Astrocyte (in vitro differentiated cells and primary cell): Measurements from ENCODE around the gene CNTNAP1. TPM values are rescaled to one million over a fixed set of nuclear protein-coding genes. Genes with fewer than 3 reads are reported as not detected.
"Not testable (repeated sequence)": the region's sequence is repeated elsewhere in the genome, so short reads cannot be mapped to it uniquely, and the experiment has no call there.

Source experiments
- DNase-seq: peaks from one replicate; pipeline ENCODE4 v3.0.0-alpha.2; 2010; ENCODE audit warnings: low read depth
- FAIRE-seq: peaks from 2 replicates; lab custom pipeline; 2011; peaks lifted over from hg19 to GRCh38; lab: Jason Lieb, UNC
- H2AFZ ChIP-seq: 2 replicates; pipeline ENCODE4 v1.6.0; 2012; ENCODE audit warnings: low read depth, low read length, inconsistent platforms
- H3K27ac ChIP-seq: 2 replicates; pipeline ENCODE4 v1.5.1; 2011; ENCODE audit warnings: low read depth, low read length, inconsistent platforms
- H3K27me3 ChIP-seq: 2 replicates; pipeline ENCODE4 v1.6.0; 2011; ENCODE audit warnings: low read length, inconsistent platforms; ENCODE audit not compliant: insufficient read depth
- H3K36me3 ChIP-seq: 2 replicates; pipeline ENCODE4 v1.5.1; 2011; ENCODE audit warnings: low read length, inconsistent platforms; ENCODE audit not compliant: insufficient read depth
- H3K4me1 ChIP-seq: 2 replicates; pipeline ENCODE4 v1.5.1; 2011; ENCODE audit warnings: low read length, inconsistent platforms; ENCODE audit not compliant: insufficient read depth
- H3K4me2 ChIP-seq: 2 replicates; pipeline ENCODE4 v1.6.0; 2012; ENCODE audit warnings: low read length, inconsistent platforms
- H3K4me3 ChIP-seq: 2 replicates; pipeline ENCODE4 v1.5.1; 2011; ENCODE audit warnings: low read depth, mild to moderate bottlenecking, low read length, inconsistent platforms; ENCODE audit not compliant: insufficient read depth
- H3K79me2 ChIP-seq: 2 replicates; pipeline ENCODE4 v1.6.0; 2012; ENCODE audit warnings: mild to moderate bottlenecking, low read length, inconsistent platforms; ENCODE audit not compliant: insufficient read depth
- H3K9ac ChIP-seq: 2 replicates; pipeline ENCODE4 v1.6.0; 2012; ENCODE audit warnings: mild to moderate bottlenecking, low read length, inconsistent platforms
- H3K9me3 ChIP-seq: 2 replicates; pipeline ENCODE4 v1.5.1; 2012; ENCODE audit warnings: low read depth, mild to moderate bottlenecking, low read length, inconsistent platforms; ENCODE audit not compliant: insufficient read depth
- H4K20me1 ChIP-seq: 2 replicates; pipeline ENCODE4 v1.6.0; 2012; ENCODE audit warnings: low read length, inconsistent platforms; ENCODE audit not compliant: insufficient read depth
- H3K27ac Mint-ChIP-seq: one replicate; pipeline ENCODE4 v1.8.0; 2021; ENCODE audit warnings: mild to moderate bottlenecking, mixed read lengths; ENCODE audit not compliant: unreplicated experiment
- H3K27me3 Mint-ChIP-seq: one replicate; pipeline ENCODE4 v1.8.0; 2021; ENCODE audit warnings: low read depth, mixed read lengths; ENCODE audit not compliant: unreplicated experiment
- H3K36me3 Mint-ChIP-seq: one replicate; pipeline ENCODE4 v1.8.0; 2021; ENCODE audit warnings: low read depth, mixed read lengths; ENCODE audit not compliant: unreplicated experiment
- H3K4me1 Mint-ChIP-seq: one replicate; pipeline ENCODE4 v1.8.0; 2021; ENCODE audit warnings: low read depth, mixed read lengths; ENCODE audit not compliant: unreplicated experiment
- H3K4me3 Mint-ChIP-seq: one replicate; pipeline ENCODE4 v1.8.0; 2021; ENCODE audit warnings: mild to moderate bottlenecking, moderate library complexity, mixed read lengths; ENCODE audit not compliant: unreplicated experiment
- H3K9me3 Mint-ChIP-seq: one replicate; pipeline ENCODE4 v1.8.0; 2021; ENCODE audit warnings: mild to moderate bottlenecking, mixed read lengths; ENCODE audit not compliant: unreplicated experiment
- CTCF ChIP-seq: IDR thresholded peaks from 2 replicates; pipeline ENCODE4 v1.5.1; 2011; ENCODE audit warnings: low read depth, mild to moderate bottlenecking, inconsistent platforms, low read length, moderate library complexity; ENCODE audit not compliant: insufficient read depth
- EZH2 ChIP-seq: IDR thresholded peaks from 2 replicates; pipeline ENCODE4 v1.6.1; 2012; ENCODE audit warnings: mild to moderate bottlenecking, low read length, inconsistent platforms; ENCODE audit not compliant: insufficient read depth
- total RNA-seq: library from RNA; stranded (reverse); gene quantifications from 2 replicates; pipeline ENCODE4 v1.2.1, GENCODE V29; 2021

The CNTNAP1 gene
- total RNA-seq, 1 donor from 2014 or later = 16.4 TPM

DNA sequence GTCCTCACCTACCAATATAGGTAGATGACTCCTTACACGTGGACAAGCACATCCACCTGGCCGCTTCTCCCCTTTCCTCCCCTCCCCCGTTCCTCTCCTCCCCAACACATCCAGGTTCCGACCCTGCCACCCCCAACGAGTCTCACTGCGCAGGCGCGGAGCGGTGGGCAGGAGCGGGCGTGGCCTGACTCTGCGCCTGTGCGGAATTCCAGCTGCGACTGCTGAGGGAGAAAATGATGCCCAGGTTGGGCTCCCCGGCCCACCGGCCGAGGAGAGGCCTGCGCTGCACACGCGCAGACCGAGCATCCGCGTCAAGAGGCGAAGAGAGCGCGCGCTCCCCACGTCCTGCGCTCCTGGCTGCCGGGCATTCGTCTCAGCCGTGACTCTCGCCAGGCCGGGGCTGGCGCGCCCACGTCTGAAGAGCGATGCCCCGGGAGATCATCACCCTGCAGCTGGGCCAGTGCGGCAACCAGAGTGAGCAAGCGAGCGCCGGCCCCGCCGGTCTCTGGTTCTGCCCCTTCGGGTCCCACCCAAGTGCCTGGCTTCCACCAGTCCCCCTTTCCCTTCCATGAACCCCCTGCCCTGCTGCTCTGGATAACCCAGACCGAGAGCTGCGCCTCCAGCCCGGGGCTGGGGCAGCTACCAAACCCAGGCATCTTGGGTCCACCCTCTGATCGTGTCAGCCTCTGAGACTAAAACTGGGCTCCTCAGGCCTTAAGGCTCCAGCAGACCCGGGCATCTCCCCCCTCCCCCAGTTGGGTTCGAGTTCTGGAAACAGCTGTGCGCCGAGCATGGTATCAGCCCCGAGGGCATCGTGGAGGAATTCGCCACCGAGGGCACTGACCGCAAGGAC, 23.0 kb upstream of the CNTNAP1 start, which contains the start of gene TUBG2:
Gene TUBG2, plus strand, starts transcription at position 206 of the 853 bp plus-strand sequence. Its CDS starts 220 bp downstream, at position 426.
- Histone ChIP-seq H3K27me3 (no peaks in the 10 kb centered on the region), H3K79me2 (no peaks in the 10 kb centered on the region), H3K9ac (peak within 1 kb of the TSS; percentile 78), H3K36me3 (peaks cover 3% of the 10 kb centered on the region), H4K20me1 (peaks cover 4% of the 10 kb centered on the region), H3K27ac (peak within 1 kb of the TSS; percentile 23), H3K4me2 (peak within 1 kb of the TSS; percentile 91), H3K9me3 (no peaks in the 10 kb centered on the region), H2AFZ (peak within 1 kb of the TSS; percentile 95), H3K4me3 (peak within 1 kb of the TSS; percentile 63), H3K4me1 (peaks cover 15% of the 10 kb centered on the region)
- H3K27me3 Mint-ChIP-seq = peaks cover 4% of the 10 kb centered on the region
- TF ChIP-seq EZH2 (no peak), CTCF (no peak)
- peaks cover 3% of the 10 kb centered on the region for H3K36me3 Mint-ChIP-seq
- peaks cover 15% of the 10 kb centered on the region for H3K4me1 Mint-ChIP-seq
- FAIRE-seq (no peak), DNase-seq (peak; percentile 77)
- peak within 1 kb of the TSS; percentile 75 for H3K27ac Mint-ChIP-seq
- H3K4me3 Mint-ChIP-seq = peak within 1 kb of the TSS; percentile 86
- H3K9me3 Mint-ChIP-seq = peaks cover 3% of the 10 kb centered on the region

GRCh38 chr17:42659932-42660274, 22.4 kb upstream of the CNTNAP1 start:
- H3K27ac ChIP-seq, H3K9me3 Mint-ChIP-seq, H4K20me1 ChIP-seq, H3K36me3 Mint-ChIP-seq, H3K79me2 ChIP-seq, H3K9me3 ChIP-seq, H3K27me3 ChIP-seq, H3K36me3 ChIP-seq, FAIRE-seq, DNase-seq, H3K27me3 Mint-ChIP-seq, H3K27ac Mint-ChIP-seq, H2AFZ ChIP-seq: not testable (repeated sequence)
- Histone ChIP-seq H3K4me2 (peak overlapping the region; percentile 91), H3K4me3 (peak overlapping the region; percentile 63), H3K9ac (peak overlapping the region; percentile 78), H3K4me1 (peaks cover 15% of the 10 kb centered on the region)
- peak overlapping the region; percentile 86 for H3K4me3 Mint-ChIP-seq
- H3K4me1 Mint-ChIP-seq = peaks cover 15% of the 10 kb centered on the region

DNA sequence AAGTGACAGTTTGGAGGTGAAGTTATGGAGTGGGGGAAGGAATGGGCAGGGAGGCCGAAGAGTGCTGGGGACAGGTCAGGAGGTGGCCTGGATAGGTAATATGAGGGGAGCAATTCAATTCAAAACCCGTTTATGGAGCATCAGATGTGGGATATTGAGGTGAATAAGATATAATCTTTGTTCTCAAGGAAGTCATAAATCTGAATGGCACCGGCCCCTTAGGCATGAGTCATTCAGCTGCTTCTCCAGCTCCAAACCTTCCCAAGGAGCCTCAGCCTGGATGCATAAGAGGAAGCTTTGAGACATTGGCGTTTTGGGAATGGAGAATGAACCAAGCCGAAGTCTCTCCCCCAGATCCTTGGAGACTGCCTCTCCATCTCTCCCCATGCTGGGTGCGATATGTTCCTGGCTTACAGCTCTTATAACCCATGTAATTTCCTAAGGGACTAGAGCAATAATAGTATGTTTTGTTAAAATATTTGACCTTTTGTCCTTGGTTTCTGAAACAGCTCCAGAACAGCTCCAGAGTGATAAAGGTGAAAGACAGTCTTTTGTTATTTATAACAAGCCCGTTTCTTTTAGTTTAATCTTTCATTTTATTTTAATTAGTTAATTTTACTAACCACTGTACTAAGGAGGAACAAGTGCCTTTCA, 21.5 kb upstream of the CNTNAP1 start:
- H3K36me3 Mint-ChIP-seq = peaks cover 9% of the 10 kb centered on the region
- H3K4me1 Mint-ChIP-seq = peaks cover 9% of the 10 kb centered on the region
- Histone ChIP-seq H3K4me1 (peaks cover 15% of the 10 kb centered on the region), H3K9ac (no peak overlapping the region), H3K4me3 (no peak overlapping the region), H4K20me1 (peaks cover 4% of the 10 kb centered on the region), H2AFZ (no peak overlapping the region), H3K27ac (no peak overlapping the region), H3K4me2 (peak overlapping the region; percentile 63), H3K36me3 (peaks cover 3% of the 10 kb centered on the region), H3K9me3 (no peaks in the 10 kb centered on the region), H3K79me2 (no peaks in the 10 kb centered on the region), H3K27me3 (no peaks in the 10 kb centered on the region)
- peak overlapping the region; percentile 63 for H3K4me3 Mint-ChIP-seq
- H3K27me3 Mint-ChIP-seq = no peaks in the 10 kb centered on the region
- TF ChIP-seq CTCF (no peak), EZH2 (no peak)
- H3K27ac Mint-ChIP-seq = no peak overlapping the region
- H3K9me3 Mint-ChIP-seq = peaks cover 3% of the 10 kb centered on the region
- peak; percentile 64 for DNase-seq
- no peak for FAIRE-seq
